ENCODE data around the gene LIPC. TPM values are rescaled to one million over a fixed set of nuclear protein-coding genes. Genes with fewer than 3 reads are reported as not detected.

The LIPC gene
- total and polyA plus RNA-seq, 10 of the 15 experiments (the other 5 are each of a cell fraction or from before 2014, with no cell fraction given) = 0.06 to 0.31 (median 0.16) TPM; not detected in 1

DNA sequence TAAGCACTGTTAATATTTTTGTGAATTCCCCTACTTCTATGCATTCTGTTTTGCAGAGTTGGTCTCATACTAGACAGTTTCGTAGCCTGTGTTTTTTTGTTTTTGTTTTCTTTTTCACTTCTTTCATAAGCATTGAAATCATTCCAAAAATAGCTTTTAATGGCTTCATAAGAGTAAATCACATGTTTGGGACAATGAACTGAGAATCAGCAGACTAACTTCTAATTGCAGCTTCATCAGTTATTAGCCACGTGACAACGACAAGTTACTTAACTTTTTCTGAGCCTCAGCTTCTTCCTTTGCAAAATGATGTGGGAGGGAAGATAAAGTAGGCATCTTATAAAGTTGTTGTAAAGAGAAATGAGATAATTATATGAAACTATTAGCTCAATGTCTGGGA lies 124.8 kb downstream of the LIPC start (continued):
- no peak for TF ChIP-seq NFXL1 (IDR thresholded peaks at IDR 0.05; ENCODE audit: borderline replicate concordance)
- TF ChIP-seq, protein P1, sequence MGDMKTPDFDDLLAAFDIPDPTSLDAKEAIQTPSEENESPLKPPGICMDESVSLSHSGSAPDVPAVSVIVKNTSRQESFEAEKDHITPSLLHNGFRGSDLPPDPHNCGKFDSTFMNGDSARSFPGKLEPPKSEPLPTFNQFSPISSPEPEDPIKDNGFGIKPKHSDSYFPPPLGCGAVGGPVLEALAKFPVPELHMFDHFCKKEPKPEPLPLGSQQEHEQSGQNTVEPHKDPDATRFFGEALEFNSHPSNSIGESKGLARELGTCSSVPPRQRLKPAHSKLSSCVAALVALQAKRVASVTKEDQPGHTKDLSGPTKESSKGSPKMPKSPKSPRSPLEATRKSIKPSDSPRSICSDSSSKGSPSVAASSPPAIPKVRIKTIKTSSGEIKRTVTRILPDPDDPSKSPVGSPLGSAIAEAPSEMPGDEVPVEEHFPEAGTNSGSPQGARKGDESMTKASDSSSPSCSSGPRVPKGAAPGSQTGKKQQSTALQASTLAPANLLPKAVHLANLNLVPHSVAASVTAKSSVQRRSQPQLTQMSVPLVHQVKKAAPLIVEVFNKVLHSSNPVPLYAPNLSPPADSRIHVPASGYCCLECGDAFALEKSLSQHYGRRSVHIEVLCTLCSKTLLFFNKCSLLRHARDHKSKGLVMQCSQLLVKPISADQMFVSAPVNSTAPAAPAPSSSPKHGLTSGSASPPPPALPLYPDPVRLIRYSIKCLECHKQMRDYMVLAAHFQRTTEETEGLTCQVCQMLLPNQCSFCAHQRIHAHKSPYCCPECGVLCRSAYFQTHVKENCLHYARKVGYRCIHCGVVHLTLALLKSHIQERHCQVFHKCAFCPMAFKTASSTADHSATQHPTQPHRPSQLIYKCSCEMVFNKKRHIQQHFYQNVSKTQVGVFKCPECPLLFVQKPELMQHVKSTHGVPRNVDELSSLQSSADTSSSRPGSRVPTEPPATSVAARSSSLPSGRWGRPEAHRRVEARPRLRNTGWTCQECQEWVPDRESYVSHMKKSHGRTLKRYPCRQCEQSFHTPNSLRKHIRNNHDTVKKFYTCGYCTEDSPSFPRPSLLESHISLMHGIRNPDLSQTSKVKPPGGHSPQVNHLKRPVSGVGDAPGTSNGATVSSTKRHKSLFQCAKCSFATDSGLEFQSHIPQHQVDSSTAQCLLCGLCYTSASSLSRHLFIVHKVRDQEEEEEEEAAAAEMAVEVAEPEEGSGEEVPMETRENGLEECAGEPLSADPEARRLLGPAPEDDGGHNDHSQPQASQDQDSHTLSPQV (IDR thresholded peaks at IDR 0.05) = no peak
- TF ChIP-seq SP1 (IDR thresholded peaks at IDR 0.05; ENCODE audit: low read depth, low read length) = no peak
- no peak for TF ChIP-seq SMAD1 (IDR thresholded peaks at IDR 0.05; ENCODE audit: low read depth, partially characterized antibody)
- TF ChIP-seq EED (IDR thresholded peaks at IDR 0.05; ENCODE audit: low read depth) = no peak
- peak in 1 of 2 experiments; percentile 8; a peak in 1 of 4 replicates for TF ChIP-seq BHLHE40 (IDR thresholded peaks at IDR 0.05; ENCODE audit: borderline replicate concordance in 1 of 2, low read depth in 2 of 2, low read length in 1 of 2)
- no peak for TF ChIP-seq ZNF622 (IDR thresholded peaks at IDR 0.05)

DNA sequence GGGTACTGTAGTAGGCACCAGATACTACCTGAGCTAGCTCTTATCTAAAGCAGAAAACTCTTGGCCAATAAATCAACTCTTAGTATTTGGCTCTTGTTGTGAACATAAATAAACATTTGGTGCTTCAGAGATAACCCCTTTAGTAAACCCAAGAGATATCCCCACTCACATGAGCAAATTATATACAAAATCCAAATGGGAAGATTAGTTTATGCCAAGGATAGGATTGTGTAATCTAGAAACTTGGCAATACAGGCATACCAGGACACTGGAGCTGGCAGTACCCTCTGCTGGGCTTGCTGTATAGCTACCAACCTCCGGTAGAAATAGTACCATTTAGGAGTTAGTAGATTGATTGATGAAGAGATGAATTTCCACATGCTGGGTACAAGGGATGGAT lies 127.0 kb downstream of the LIPC start:
- no peaks in the 10 kb centered on the region for H3K79me2 ChIP-seq (ENCODE audit: control insufficient read depth, insufficient read depth, low read length)
- H3K36me3 ChIP-seq (ENCODE audit: control insufficient read depth in 2 of 2, insufficient read depth in 2 of 2, low read length in 1 of 2) = no peaks in the 10 kb centered on the region
- no peak overlapping the region for H2AFZ ChIP-seq (ENCODE audit: control insufficient read depth, low read depth, low read length)
- H3K9me3 ChIP-seq (replicated peaks; ENCODE audit: control insufficient read depth, insufficient read depth, low read length) = no peaks in the 10 kb centered on the region; the same call in 2 of the 3 replicates
- H3K27me3 ChIP-seq (replicated peaks in 1 of 2; ENCODE audit: control insufficient read depth in 2 of 2, insufficient read depth in 2 of 2, low read length in 1 of 2) = no peaks in the 10 kb centered on the region
- H3K4me2 ChIP-seq (ENCODE audit: control insufficient read depth, insufficient read depth) = no peak overlapping the region
- DNase-seq (ENCODE audit: low read depth, low spot score) = no peak
- FAIRE-seq = no peak
- BruUV-seq (replicated peaks) = no TSS peak
- ATAC-seq = no peak
- intact Hi-C loops (cut with micrococcal nuclease; ENCODE audit: unreplicated experiment) (no loop called here), in situ Hi-C loops (cut with MboI) (no loop called here)
- ChIA-PET CTCF (interaction anchor here (0.6 to 1.1 kb wide), 2 partner anchors 66 to 281 kb away, joined by 3 read pairs; no protein-coding TSS in a partner anchor), RAD21 (ENCODE audit: unreplicated experiment) (interaction anchor here (0.5 to 0.6 kb wide), 2 partner anchors 11 to 89 kb away, joined by 3 read pairs; no protein-coding TSS in a partner anchor), POLR2A (interaction anchor here (0.6 kb wide), 1 partner anchor 250 kb away, joined by 4 read pairs; no protein-coding TSS in a partner anchor), SMC1A (ENCODE audit: uncharacterized antibody, unreplicated experiment) (interaction anchor here (0.9 to 1.4 kb wide), 3 partner anchors 23 to 48 kb away, joined by 3 to 4 read pairs (median 3); no protein-coding TSS in a partner anchor)
- H3K9ac ChIP-seq (ENCODE audit: control insufficient read depth, insufficient read depth, low read length) = no peak overlapping the region
- H3K27ac ChIP-seq (ENCODE audit: control insufficient read depth, insufficient read depth) = no peak overlapping the region
- H4K20me1 ChIP-seq (ENCODE audit: control insufficient read depth, insufficient read depth) = no peaks in the 10 kb centered on the region
- H3K4me3 ChIP-seq = no peak overlapping the region
- 40% methylated on average over 1 of the region's 1 CpG for WGBS (ENCODE audit: insufficient coverage, insufficient replicate concordance, low lambda C conversion rate, missing lambda C conversion rate)
- peaks cover 10% of the 10 kb centered on the region for H3K4me1 ChIP-seq (ENCODE audit: control insufficient read depth, insufficient read depth, low read length)
- TF ChIP-seq FOXM1 (IDR thresholded peaks at IDR 0.05; ENCODE audit: low read depth, low read length) (no peak), STAT3 (IDR thresholded peaks at IDR 0.05; ENCODE audit: low read depth, low read length) (no peak), JUNB (IDR thresholded peaks at IDR 0.05) (no peak), SP1 (IDR thresholded peaks at IDR 0.05; ENCODE audit: low read depth, low read length) (no peak), PAX5 (IDR thresholded peaks at IDR 0.05; ENCODE audit: borderline replicate concordance, low read depth, low read length) (no peak), KLF5 (IDR thresholded peaks at IDR 0.05; ENCODE audit: partially characterized antibody) (no peak)
- TF ChIP-seq, protein P2, sequence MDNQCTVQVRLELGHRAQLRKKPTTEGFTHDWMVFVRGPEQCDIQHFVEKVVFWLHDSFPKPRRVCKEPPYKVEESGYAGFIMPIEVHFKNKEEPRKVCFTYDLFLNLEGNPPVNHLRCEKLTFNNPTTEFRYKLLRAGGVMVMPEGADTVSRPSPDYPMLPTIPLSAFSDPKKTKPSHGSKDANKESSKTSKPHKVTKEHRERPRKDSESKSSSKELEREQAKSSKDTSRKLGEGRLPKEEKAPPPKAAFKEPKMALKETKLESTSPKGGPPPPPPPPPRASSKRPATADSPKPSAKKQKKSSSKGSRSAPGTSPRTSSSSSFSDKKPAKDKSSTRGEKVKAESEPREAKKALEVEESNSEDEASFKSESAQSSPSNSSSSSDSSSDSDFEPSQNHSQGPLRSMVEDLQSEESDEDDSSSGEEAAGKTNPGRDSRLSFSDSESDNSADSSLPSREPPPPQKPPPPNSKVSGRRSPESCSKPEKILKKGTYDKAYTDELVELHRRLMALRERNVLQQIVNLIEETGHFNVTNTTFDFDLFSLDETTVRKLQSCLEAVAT (IDR thresholded peaks at IDR 0.05) = no peak
- TF ChIP-seq, protein P3, sequence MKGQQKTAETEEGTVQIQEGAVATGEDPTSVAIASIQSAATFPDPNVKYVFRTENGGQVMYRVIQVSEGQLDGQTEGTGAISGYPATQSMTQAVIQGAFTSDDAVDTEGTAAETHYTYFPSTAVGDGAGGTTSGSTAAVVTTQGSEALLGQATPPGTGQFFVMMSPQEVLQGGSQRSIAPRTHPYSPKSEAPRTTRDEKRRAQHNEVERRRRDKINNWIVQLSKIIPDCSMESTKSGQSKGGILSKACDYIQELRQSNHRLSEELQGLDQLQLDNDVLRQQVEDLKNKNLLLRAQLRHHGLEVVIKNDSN (IDR thresholded peaks at IDR 0.05; ENCODE audit: borderline replicate concordance, extremely low read length, insufficient read depth, low read depth, low read length) = no peak
- TF ChIP-seq, protein P4, sequence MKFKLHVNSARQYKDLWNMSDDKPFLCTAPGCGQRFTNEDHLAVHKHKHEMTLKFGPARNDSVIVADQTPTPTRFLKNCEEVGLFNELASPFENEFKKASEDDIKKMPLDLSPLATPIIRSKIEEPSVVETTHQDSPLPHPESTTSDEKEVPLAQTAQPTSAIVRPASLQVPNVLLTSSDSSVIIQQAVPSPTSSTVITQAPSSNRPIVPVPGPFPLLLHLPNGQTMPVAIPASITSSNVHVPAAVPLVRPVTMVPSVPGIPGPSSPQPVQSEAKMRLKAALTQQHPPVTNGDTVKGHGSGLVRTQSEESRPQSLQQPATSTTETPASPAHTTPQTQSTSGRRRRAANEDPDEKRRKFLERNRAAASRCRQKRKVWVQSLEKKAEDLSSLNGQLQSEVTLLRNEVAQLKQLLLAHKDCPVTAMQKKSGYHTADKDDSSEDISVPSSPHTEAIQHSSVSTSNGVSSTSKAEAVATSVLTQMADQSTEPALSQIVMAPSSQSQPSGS (IDR thresholded peaks at IDR 0.05; ENCODE audit: low read length) = no peak

All from GM12878 (cell line).